ENCODE results near the gene BMP5.

The BMP5 gene

GRCh38 chr6:55820696-55821095 lies 54.7 kb downstream of the BMP5 start:
- TF ChIP-seq ZNF8 (CRISPR knock-in tag; IDR thresholded peaks at IDR 0.05) (no peak), POU6F1 (CRISPR knock-in tag; IDR thresholded peaks at IDR 0.05; ENCODE audit: borderline replicate concordance, low read depth) (no peak), TCF4 (CRISPR knock-in tag; IDR thresholded peaks at IDR 0.05; ENCODE audit: borderline replicate concordance) (no peak), TOX (CRISPR knock-in tag; IDR thresholded peaks at IDR 0.05; ENCODE audit: borderline replicate concordance) (no peak), ISL1 (CRISPR knock-in tag; IDR thresholded peaks at IDR 0.05) (no peak), GLIS3 (CRISPR knock-in tag; IDR thresholded peaks at IDR 0.05) (no peak)
- no peak for ATAC-seq

GRCh38 chr6:55819811-55820210 lies 55.6 kb downstream of the BMP5 start:
- ATAC-seq: no peak
- no peak for TF ChIP-seq GLIS3 (CRISPR knock-in tag; IDR thresholded peaks at IDR 0.05)
- no peak for TF ChIP-seq TOX (CRISPR knock-in tag; IDR thresholded peaks at IDR 0.05; ENCODE audit: borderline replicate concordance)
- no peak for TF ChIP-seq ZFP3 (CRISPR knock-in tag; IDR thresholded peaks at IDR 0.05)
- no peak for TF ChIP-seq ZNF70 (CRISPR knock-in tag; IDR thresholded peaks at IDR 0.05)
- no peak for TF ChIP-seq POU6F1 (CRISPR knock-in tag; IDR thresholded peaks at IDR 0.05; ENCODE audit: borderline replicate concordance, low read depth)
- TF ChIP-seq PPARA (CRISPR knock-in tag; IDR thresholded peaks at IDR 0.05; ENCODE audit: borderline replicate concordance): no peak
- TF ChIP-seq PATZ1 (CRISPR knock-in tag; IDR thresholded peaks at IDR 0.05; ENCODE audit: borderline replicate concordance): no peak
- TF ChIP-seq ZNF565 (CRISPR knock-in tag; conservative IDR thresholded peaks at IDR 0.05; ENCODE audit: low read depth): no peak
- TF ChIP-seq SNAI2 (CRISPR knock-in tag; IDR thresholded peaks at IDR 0.05): no peak
- no peak for TF ChIP-seq ARNTL (CRISPR knock-in tag; IDR thresholded peaks at IDR 0.05; ENCODE audit: borderline replicate concordance, low read depth)
- TF ChIP-seq ZFP30 (CRISPR knock-in tag; IDR thresholded peaks at IDR 0.05): no peak
- TF ChIP-seq ISL1 (CRISPR knock-in tag; IDR thresholded peaks at IDR 0.05): no peak

GRCh38 chr6:55818482-55818881 lies 56.9 kb downstream of the BMP5 start:
- no peak for TF ChIP-seq TOX (CRISPR knock-in tag; IDR thresholded peaks at IDR 0.05; ENCODE audit: borderline replicate concordance)
- no peak for TF ChIP-seq GLIS3 (CRISPR knock-in tag; IDR thresholded peaks at IDR 0.05)
- TF ChIP-seq ARNTL (CRISPR knock-in tag; IDR thresholded peaks at IDR 0.05; ENCODE audit: borderline replicate concordance, low read depth): no peak
- no peak for TF ChIP-seq PPARA (CRISPR knock-in tag; IDR thresholded peaks at IDR 0.05; ENCODE audit: borderline replicate concordance)
- TF ChIP-seq TCF4 (CRISPR knock-in tag; IDR thresholded peaks at IDR 0.05; ENCODE audit: borderline replicate concordance): no peak
- no peak for TF ChIP-seq ESRRG (CRISPR knock-in tag; IDR thresholded peaks at IDR 0.05)
- TF ChIP-seq ZFP3 (CRISPR knock-in tag; IDR thresholded peaks at IDR 0.05): no peak
- no peak for TF ChIP-seq PATZ1 (CRISPR knock-in tag; IDR thresholded peaks at IDR 0.05; ENCODE audit: borderline replicate concordance)
- no peak for TF ChIP-seq ZNF565 (CRISPR knock-in tag; conservative IDR thresholded peaks at IDR 0.05; ENCODE audit: low read depth)
- no peak for TF ChIP-seq BACH2 (CRISPR knock-in tag; IDR thresholded peaks at IDR 0.05; ENCODE audit: borderline replicate concordance)
- no peak for TF ChIP-seq CREB5 (CRISPR knock-in tag; IDR thresholded peaks at IDR 0.05; ENCODE audit: low read depth)
- TF ChIP-seq POU6F1 (CRISPR knock-in tag; IDR thresholded peaks at IDR 0.05; ENCODE audit: borderline replicate concordance, low read depth): no peak
- TF ChIP-seq RARB (CRISPR knock-in tag; IDR thresholded peaks at IDR 0.05): no peak
- TF ChIP-seq ZFP30 (CRISPR knock-in tag; IDR thresholded peaks at IDR 0.05): no peak
- no peak for TF ChIP-seq OSR1 (CRISPR knock-in tag; IDR thresholded peaks at IDR 0.05)
- TF ChIP-seq ZNF8 (CRISPR knock-in tag; IDR thresholded peaks at IDR 0.05): no peak
- ATAC-seq: no peak

Measured in SK-N-SH treated with all-trans-retinoic acid at 6 μM for 48 hours (cell line).